ENCODE data around the gene TRPV4.

- TF ChIP-seq GATA2 (IDR thresholded peaks at IDR 0.05; ENCODE audit: insufficient read depth, insufficient read length, low read depth, low read length) (no peak), EZH2 (IDR thresholded peaks at IDR 0.05; ENCODE audit: borderline replicate concordance, low read depth, low read length, severe bottlenecking) (no peak), JUN (IDR thresholded peaks at IDR 0.05; ENCODE audit: borderline replicate concordance, insufficient read depth, insufficient read length, low read depth) (no peak), POLR2A (IDR thresholded peaks at IDR 0.05; ENCODE audit: low read depth, low read length) (no peak)
- TF ChIP-seq, protein P1, sequence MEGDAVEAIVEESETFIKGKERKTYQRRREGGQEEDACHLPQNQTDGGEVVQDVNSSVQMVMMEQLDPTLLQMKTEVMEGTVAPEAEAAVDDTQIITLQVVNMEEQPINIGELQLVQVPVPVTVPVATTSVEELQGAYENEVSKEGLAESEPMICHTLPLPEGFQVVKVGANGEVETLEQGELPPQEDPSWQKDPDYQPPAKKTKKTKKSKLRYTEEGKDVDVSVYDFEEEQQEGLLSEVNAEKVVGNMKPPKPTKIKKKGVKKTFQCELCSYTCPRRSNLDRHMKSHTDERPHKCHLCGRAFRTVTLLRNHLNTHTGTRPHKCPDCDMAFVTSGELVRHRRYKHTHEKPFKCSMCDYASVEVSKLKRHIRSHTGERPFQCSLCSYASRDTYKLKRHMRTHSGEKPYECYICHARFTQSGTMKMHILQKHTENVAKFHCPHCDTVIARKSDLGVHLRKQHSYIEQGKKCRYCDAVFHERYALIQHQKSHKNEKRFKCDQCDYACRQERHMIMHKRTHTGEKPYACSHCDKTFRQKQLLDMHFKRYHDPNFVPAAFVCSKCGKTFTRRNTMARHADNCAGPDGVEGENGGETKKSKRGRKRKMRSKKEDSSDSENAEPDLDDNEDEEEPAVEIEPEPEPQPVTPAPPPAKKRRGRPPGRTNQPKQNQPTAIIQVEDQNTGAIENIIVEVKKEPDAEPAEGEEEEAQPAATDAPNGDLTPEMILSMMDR (IDR thresholded peaks at IDR 0.05; ENCODE audit: extremely low read depth in 1 of 2, insufficient read depth in 1 of 2, low read depth in 1 of 2, low read length in 2 of 2) = no peak
- TF ChIP-seq, protein P2, sequence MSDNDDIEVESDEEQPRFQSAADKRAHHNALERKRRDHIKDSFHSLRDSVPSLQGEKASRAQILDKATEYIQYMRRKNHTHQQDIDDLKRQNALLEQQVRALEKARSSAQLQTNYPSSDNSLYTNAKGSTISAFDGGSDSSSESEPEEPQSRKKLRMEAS (IDR thresholded peaks at IDR 0.05; ENCODE audit: insufficient read depth, insufficient read length) = no peak
Measured at GRCh38 chr12:109740694-109741245, 92.4 kb downstream of the TRPV4 start.

Data from endothelial cell of umbilical vein (primary cell).